CD4-positive, alpha-beta T cell (primary cell): ENCODE data around the gene HOXB3. TPM values are rescaled to one million over a fixed set of nuclear protein-coding genes. Genes with fewer than 3 reads are reported as not detected.
A peak's percentile ranks its signal among the peaks of the same experiment; 100 is the strongest.

Experiments used
- ATAC-seq: fragments of 200-7000 bp; cut with Tn5 transposase; one replicate; pipeline ENCODE4 v1.10.0; 2022; ENCODE audit warnings: mild to moderate bottlenecking; ENCODE audit not compliant: poor library complexity
- CTCF ChIA-PET: fragments of 350-600 bp; sonication (Branson Sonifier 250); formaldehyde crosslinking; loops from one replicate; lab custom pipeline; 2021; ENCODE audit warnings: antibody characterized with exemption, inconsistent platforms; lab: Charles Lee
- POLR2A ChIA-PET: fragments of 350-600 bp; sonication (Branson Sonifier 250); formaldehyde crosslinking; loops from one replicate; lab custom pipeline; 2021; ENCODE audit warnings: antibody characterized with exemption, inconsistent platforms; lab: Charles Lee
- DNase-seq, 14 experiments: peaks; one replicate each; pipeline ENCODE4 v3.0.0-alpha.2; 2013 to 2020; ENCODE audit warnings: mixed read lengths in 2 of 14
- H3K27ac ChIP-seq, 2 donors: one replicate each; pipeline versions ENCODE4 v1.5.1 to v1.7.0; 2013; ENCODE audit warnings: low read length in 2 of 2, low read depth in 1 of 2, mild to moderate bottlenecking in 1 of 2
- H3K27me3 ChIP-seq, 2 experiments: 1 replicate in 1 of 2; 2 replicates in 1 of 2; pipeline versions ENCODE4 v1.6.1 to v1.7.0; 2013; ENCODE audit warnings: low read length in 2 of 2, control low read depth in 1 of 2, mild to moderate bottlenecking in 1 of 2, moderate library complexity in 1 of 2; ENCODE audit not compliant: insufficient read depth in 2 of 2, control insufficient read depth in 1 of 2
- H3K36me3 ChIP-seq: one replicate; pipeline ENCODE4 v1.6.1; 2013; ENCODE audit warnings: low read length, control low read depth; ENCODE audit not compliant: insufficient read depth
- H3K4me1 ChIP-seq: one replicate; pipeline ENCODE4 v1.6.1; 2013; ENCODE audit warnings: low read length, control low read depth; ENCODE audit not compliant: insufficient read depth
- H3K4me3 ChIP-seq: one replicate; pipeline ENCODE4 v1.5.1; 2013; ENCODE audit warnings: mild to moderate bottlenecking, low read length, moderate library complexity
- H3K9me3 ChIP-seq, 2 experiments: 1 replicate in 1 of 2; 2 replicates in 1 of 2; pipeline versions ENCODE4 v1.6.1 to v1.7.0; 2013; ENCODE audit warnings: low read length in 2 of 2, mild to moderate bottlenecking in 2 of 2, control low read depth in 1 of 2, moderate library complexity in 1 of 2; ENCODE audit not compliant: control insufficient read depth in 1 of 2, insufficient read depth in 1 of 2
- H3K27ac Mint-ChIP-seq: one replicate; pipeline ENCODE4 v1.8.0; 2020; ENCODE audit warnings: mixed read lengths
- H3K27me3 Mint-ChIP-seq: one replicate; pipeline ENCODE4 v1.8.0; 2021; ENCODE audit warnings: mixed read lengths
- H3K36me3 Mint-ChIP-seq: one replicate; pipeline ENCODE4 v1.8.0; 2021; ENCODE audit warnings: low read depth, mixed read lengths
- H3K4me1 Mint-ChIP-seq: one replicate; pipeline ENCODE4 v1.8.0; 2021; ENCODE audit warnings: low read depth, mixed read lengths
- H3K4me3 Mint-ChIP-seq: one replicate; pipeline ENCODE4 v1.8.0; 2020; ENCODE audit warnings: mild to moderate bottlenecking, mixed read lengths
- H3K9me3 Mint-ChIP-seq: one replicate; pipeline ENCODE4 v1.8.0; 2020; ENCODE audit warnings: mixed read lengths
- intact Hi-C, 2 experiments: fragments of 100-400 bp; cut with DNase I in 1 of 2; cut with micrococcal nuclease in 1 of 2; formaldehyde crosslinking; loops; one replicate each; pipeline versions ENCODE4 v1.15.1 to v1.9.0; 2023 to 2025; cut with DNase I, micrococcal nuclease
- total RNA-seq, 174 experiments: library from RNA in 2 of 174; stranded (reverse) in 2 of 174; gene quantifications; one replicate each; pipeline ENCODE4 v1.2.3 and lab custom pipeline; 2021 to 2026
- TF ChIP-seq, protein P1 (sequence below): fragments of 200-600 bp; IDR thresholded peaks from one replicate; pipeline ENCODE4 v1.8.0; 2022; ENCODE audit warnings: antibody characterized with exemption, mild to moderate bottlenecking

The HOXB3 gene
- total RNA-seq, 2 experiments from 2014 or later = 0.25 to 0.36 TPM

DNA sequence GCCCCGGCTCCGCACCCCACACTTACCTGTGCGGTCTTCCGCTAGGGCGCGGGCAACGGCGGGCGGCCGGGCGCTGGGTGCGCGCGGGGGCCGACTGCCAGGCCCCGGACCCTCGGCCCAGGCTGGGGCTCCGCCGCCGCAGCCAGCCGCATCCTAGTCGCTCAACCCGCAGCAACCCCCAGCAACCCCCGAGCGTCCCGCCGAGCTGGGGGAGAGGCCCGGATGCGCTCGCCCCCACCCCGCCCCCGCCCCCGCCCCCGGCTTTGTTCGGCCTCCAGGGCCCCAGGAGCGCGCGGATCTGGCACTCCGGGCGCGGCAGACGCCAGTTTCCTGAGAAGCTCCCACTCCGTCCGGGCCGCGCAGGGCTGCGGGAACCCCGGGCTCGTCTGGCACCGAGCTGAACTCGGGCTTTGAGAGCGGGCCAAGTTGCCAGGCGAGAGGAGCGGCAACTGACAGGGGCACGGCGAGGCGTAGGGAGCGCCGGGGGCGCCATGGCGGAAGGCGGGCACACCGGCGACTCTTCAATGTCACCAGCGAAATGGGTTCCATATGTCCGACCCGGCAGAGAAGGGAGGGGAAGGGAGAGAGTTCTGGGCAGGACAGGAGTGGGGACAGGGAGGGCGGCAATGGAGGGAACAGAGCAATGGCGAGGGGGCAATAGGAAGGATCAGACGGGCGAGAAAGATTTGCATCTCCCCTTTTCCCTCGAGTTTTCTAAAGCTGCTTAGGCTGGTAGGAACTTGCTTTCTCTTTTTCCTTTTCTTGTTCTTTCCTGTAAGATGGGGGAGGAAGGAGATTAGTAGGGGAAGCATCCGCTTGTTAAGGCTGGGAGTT is 25.6 kb downstream of the HOXB3 start:
- H3K4me1 ChIP-seq = peaks cover 2% of the 10 kb centered on the region
- peaks cover 5% of the 10 kb centered on the region for H3K4me1 Mint-ChIP-seq
- ATAC-seq (no peak), DNase-seq (peak in 1 of 14 experiments; percentile 13)
- intact Hi-C loops = no loop called here
- H3K27ac ChIP-seq = no peak overlapping the region
- H3K36me3 Mint-ChIP-seq = no peaks in the 10 kb centered on the region
- no peak overlapping the region for H3K4me3 Mint-ChIP-seq
- ChIA-PET POLR2A (interaction anchor here (0.6 kb wide), 1 partner anchor 20 kb away, joined by 3 read pairs; no protein-coding TSS in a partner anchor), CTCF (interaction anchor here (1.1 kb wide), 1 partner anchor 72 kb away, joined by 3 read pairs; no protein-coding TSS in a partner anchor)
- H3K27ac Mint-ChIP-seq = no peak overlapping the region
- H3K27me3 Mint-ChIP-seq = peaks cover 15% of the 10 kb centered on the region
- no peak overlapping the region for H3K4me3 ChIP-seq
- H3K27me3 ChIP-seq = peaks cover 0 to 9% of the 10 kb centered on the region in 2 experiments
- no peaks in the 10 kb centered on the region for H3K9me3 ChIP-seq
- no peaks in the 10 kb centered on the region for H3K9me3 Mint-ChIP-seq
- no peaks in the 10 kb centered on the region for H3K36me3 ChIP-seq
- TF ChIP-seq, protein P1, sequence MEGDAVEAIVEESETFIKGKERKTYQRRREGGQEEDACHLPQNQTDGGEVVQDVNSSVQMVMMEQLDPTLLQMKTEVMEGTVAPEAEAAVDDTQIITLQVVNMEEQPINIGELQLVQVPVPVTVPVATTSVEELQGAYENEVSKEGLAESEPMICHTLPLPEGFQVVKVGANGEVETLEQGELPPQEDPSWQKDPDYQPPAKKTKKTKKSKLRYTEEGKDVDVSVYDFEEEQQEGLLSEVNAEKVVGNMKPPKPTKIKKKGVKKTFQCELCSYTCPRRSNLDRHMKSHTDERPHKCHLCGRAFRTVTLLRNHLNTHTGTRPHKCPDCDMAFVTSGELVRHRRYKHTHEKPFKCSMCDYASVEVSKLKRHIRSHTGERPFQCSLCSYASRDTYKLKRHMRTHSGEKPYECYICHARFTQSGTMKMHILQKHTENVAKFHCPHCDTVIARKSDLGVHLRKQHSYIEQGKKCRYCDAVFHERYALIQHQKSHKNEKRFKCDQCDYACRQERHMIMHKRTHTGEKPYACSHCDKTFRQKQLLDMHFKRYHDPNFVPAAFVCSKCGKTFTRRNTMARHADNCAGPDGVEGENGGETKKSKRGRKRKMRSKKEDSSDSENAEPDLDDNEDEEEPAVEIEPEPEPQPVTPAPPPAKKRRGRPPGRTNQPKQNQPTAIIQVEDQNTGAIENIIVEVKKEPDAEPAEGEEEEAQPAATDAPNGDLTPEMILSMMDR = no peak

DNA sequence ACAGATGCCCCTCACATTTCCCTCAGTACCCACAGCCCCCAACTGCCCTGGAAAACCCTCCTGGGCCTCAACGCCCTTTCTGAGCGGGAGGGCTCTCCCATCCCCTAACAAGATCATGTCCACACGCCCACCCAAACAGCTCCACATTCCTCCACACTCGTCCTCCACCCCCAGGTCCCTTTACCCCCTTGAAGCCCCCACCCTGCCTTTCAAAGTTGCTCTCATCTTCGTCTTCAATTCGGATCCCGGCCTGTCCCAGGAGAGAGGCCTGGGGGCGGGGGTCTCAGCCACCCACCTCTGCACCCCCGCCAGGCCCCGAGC is 26.2 kb downstream of the HOXB3 start:
- DNase-seq = no peak
- H3K4me3 Mint-ChIP-seq = no peak overlapping the region
- no peaks in the 10 kb centered on the region for H3K9me3 ChIP-seq
- peaks cover 5% of the 10 kb centered on the region for H3K4me1 Mint-ChIP-seq
- no peak overlapping the region for H3K27ac Mint-ChIP-seq
- H3K27ac ChIP-seq = no peak overlapping the region
- H3K27me3 Mint-ChIP-seq = peaks cover 21% of the 10 kb centered on the region
- peaks cover 2% of the 10 kb centered on the region for H3K4me1 ChIP-seq
- peaks cover 0 to 9% of the 10 kb centered on the region in 2 experiments for H3K27me3 ChIP-seq
- TF ChIP-seq, protein P1 = no peak
- no peak overlapping the region for H3K4me3 ChIP-seq
- H3K9me3 Mint-ChIP-seq = no peaks in the 10 kb centered on the region
- no peaks in the 10 kb centered on the region for H3K36me3 Mint-ChIP-seq
- intact Hi-C loops = no loop called here
- H3K36me3 ChIP-seq = no peaks in the 10 kb centered on the region
- ChIA-PET POLR2A (no interaction called here), CTCF (no interaction called here)
- no peak for ATAC-seq

DNA sequence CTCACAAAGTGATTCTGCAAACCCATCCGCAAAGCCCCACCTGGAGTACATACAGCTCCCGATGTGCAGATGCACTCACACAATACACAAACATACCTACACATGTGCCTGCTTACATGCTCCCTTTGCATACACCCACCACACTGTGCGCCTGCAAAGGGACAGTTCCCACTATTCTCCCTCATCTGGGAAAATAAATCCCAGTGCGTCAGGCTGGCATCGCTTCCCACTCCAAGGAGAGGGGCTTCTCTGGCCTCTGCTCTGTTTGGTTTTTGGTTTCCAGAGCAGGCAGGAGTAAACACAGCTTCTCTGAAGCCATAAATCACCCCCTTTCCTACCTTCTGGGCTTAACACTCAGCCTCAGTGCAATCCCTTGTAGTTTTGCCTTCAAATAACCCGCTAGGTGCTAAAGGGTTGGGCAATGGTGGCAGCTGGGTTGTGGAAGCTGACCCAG is 26.6 kb downstream of the HOXB3 start:
- Mint-ChIP-seq H3K9me3 (no peaks in the 10 kb centered on the region), H3K4me1 (peaks cover 2% of the 10 kb centered on the region), H3K36me3 (no peaks in the 10 kb centered on the region), H3K4me3 (no peak overlapping the region), H3K27me3 (peaks cover 25% of the 10 kb centered on the region), H3K27ac (no peak overlapping the region)
- no peak for DNase-seq
- ChIA-PET POLR2A (no interaction called here), CTCF (no interaction called here)
- intact Hi-C loops = no loop called here
- Histone ChIP-seq H3K4me3 (no peak overlapping the region), H3K9me3 (no peaks in the 10 kb centered on the region), H3K4me1 (peaks cover 2% of the 10 kb centered on the region), H3K36me3 (no peaks in the 10 kb centered on the region), H3K27ac (no peak overlapping the region), H3K27me3 (peaks cover 0 to 7% of the 10 kb centered on the region in 2 experiments)
- ATAC-seq = no peak
- TF ChIP-seq, protein P1 = no peak
